ENCODE measurements around the gene ASPA. TPM values are rescaled to one million over a fixed set of nuclear protein-coding genes. Genes with fewer than 3 reads are reported as not detected.

ASPA gene
- total RNA-seq, 1 donor: 0.36 TPM

DNA sequence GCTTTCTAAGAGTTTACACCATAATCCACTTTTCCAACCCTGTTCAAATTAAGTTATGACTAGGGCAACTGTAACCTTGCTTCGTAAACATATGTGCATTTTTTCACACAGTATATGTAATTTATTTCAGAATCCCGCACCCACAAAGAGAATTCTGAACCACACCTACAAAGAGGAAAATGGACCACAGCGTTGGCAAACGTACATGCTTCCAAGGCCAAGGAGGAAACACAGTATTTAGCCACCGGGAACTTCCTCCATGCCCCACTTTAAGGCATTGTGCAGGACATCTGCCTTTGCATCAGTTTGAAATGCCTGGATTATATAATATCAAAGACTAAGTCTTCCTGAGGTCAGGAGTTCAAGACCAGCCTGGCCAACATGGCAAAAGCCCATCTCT is 6.3 kb upstream of the ASPA start:
- no peak overlapping the region for H3K27ac ChIP-seq (ENCODE audit: low read depth, low read length)

DNA sequence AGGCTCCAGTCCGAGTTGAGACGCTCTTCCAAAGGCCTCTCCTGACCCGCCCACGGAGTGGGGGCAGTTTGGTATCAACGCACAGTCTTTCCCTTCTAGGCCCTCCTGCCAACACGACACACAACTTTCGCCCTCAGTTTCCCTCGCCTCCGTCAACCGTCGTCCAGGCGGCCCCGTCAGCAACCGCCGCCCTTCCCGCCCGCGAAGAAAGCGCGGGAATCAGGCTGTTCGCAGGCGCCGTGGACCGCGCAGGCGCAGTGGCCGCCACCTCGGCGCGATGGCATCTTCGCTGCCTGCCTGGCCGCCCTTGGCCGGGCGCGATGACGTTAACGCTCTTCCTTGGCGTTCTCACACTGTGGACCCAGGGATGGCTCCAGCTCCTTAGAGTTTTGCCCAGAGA is 4.2 kb upstream of the ASPA start, which contains the start of gene SPATA22:
Gene SPATA22 (minus strand): TSS at position 221 of the 400 bp plus-strand sequence. CDS start 2,494 bp downstream, outside the sequence.
- no peaks in the 10 kb centered on the region for H3K27me3 ChIP-seq (ENCODE audit: insufficient read depth, low read length)
- no peak within 1 kb of the TSS for H3K27ac ChIP-seq (ENCODE audit: low read depth, low read length)
- no peaks in the 10 kb centered on the region for H3K4me1 ChIP-seq (ENCODE audit: insufficient read depth, low read length)
- H3K79me2 ChIP-seq (ENCODE audit: insufficient read depth, low read length): no peaks in the 10 kb centered on the region
- H3K36me3 ChIP-seq (ENCODE audit: insufficient read depth, low read length): no peaks in the 10 kb centered on the region
- TF ChIP-seq, protein P1, sequence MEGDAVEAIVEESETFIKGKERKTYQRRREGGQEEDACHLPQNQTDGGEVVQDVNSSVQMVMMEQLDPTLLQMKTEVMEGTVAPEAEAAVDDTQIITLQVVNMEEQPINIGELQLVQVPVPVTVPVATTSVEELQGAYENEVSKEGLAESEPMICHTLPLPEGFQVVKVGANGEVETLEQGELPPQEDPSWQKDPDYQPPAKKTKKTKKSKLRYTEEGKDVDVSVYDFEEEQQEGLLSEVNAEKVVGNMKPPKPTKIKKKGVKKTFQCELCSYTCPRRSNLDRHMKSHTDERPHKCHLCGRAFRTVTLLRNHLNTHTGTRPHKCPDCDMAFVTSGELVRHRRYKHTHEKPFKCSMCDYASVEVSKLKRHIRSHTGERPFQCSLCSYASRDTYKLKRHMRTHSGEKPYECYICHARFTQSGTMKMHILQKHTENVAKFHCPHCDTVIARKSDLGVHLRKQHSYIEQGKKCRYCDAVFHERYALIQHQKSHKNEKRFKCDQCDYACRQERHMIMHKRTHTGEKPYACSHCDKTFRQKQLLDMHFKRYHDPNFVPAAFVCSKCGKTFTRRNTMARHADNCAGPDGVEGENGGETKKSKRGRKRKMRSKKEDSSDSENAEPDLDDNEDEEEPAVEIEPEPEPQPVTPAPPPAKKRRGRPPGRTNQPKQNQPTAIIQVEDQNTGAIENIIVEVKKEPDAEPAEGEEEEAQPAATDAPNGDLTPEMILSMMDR (IDR thresholded peaks at IDR 0.05; ENCODE audit: extremely low read depth, low read depth, low read length): no peak
- H3K9me3 ChIP-seq (ENCODE audit: low read depth, low read length): no peaks in the 10 kb centered on the region
- no peak within 1 kb of the TSS for H3K4me2 ChIP-seq (ENCODE audit: insufficient read depth, low read length)
- no peak within 1 kb of the TSS for H2AFZ ChIP-seq (ENCODE audit: low read length)
- DNase-seq (ENCODE audit: insufficient read length, low spot score, missing footprints): no peak
- no peaks in the 10 kb centered on the region for H4K20me1 ChIP-seq (ENCODE audit: insufficient read depth, low read length)
- no peak within 1 kb of the TSS for H3K4me3 ChIP-seq (ENCODE audit: insufficient read depth, low read length)

More for the DNA sequence above, 6.3 kb upstream of the ASPA start:
- no peaks in the 10 kb centered on the region for H4K20me1 ChIP-seq (ENCODE audit: insufficient read depth, low read length)
- H3K9me3 ChIP-seq (ENCODE audit: low read depth, low read length): no peaks in the 10 kb centered on the region
- H2AFZ ChIP-seq (ENCODE audit: low read length): no peak overlapping the region
- no peaks in the 10 kb centered on the region for H3K27me3 ChIP-seq (ENCODE audit: insufficient read depth, low read length)
- TF ChIP-seq, protein P1 (IDR thresholded peaks at IDR 0.05; ENCODE audit: extremely low read depth, low read depth, low read length): no peak
- DNase-seq (ENCODE audit: insufficient read length, low spot score, missing footprints): no peak
- no peak overlapping the region for H3K4me2 ChIP-seq (ENCODE audit: insufficient read depth, low read length)
- no peak overlapping the region for H3K4me3 ChIP-seq (ENCODE audit: insufficient read depth, low read length)
- no peaks in the 10 kb centered on the region for H3K4me1 ChIP-seq (ENCODE audit: insufficient read depth, low read length)
- H3K36me3 ChIP-seq (ENCODE audit: insufficient read depth, low read length): no peaks in the 10 kb centered on the region
- H3K79me2 ChIP-seq (ENCODE audit: insufficient read depth, low read length): no peaks in the 10 kb centered on the region

DNA sequence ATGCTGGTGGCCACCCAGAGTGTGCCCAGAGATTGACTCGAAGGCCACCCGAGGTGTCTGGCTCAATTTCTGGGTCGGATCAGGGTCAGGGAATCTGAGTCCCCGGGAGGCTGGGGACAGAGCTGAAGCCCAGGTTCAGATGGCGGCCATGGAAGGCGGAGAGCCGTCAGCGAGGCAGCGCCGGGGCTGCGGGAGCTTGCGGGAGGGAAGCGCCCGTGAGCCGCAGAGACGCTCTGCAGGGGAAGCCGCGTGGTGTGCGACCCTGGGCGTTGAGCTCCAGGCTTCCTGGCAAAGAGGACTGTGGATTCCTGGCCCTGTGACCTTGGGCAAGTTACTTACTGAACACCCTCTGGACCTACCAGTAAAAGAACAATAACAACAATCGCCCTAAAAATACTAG is 3.7 kb upstream of the ASPA start:
- DNase-seq (ENCODE audit: insufficient read length, low spot score, missing footprints): peak; percentile 34
- H3K27ac ChIP-seq (ENCODE audit: low read depth, low read length): no peak overlapping the region
- H2AFZ ChIP-seq (ENCODE audit: low read length): no peak overlapping the region
- H3K27me3 ChIP-seq (ENCODE audit: insufficient read depth, low read length): no peaks in the 10 kb centered on the region
- TF ChIP-seq, protein P1 (IDR thresholded peaks at IDR 0.05; ENCODE audit: extremely low read depth, low read depth, low read length): no peak
- no peak overlapping the region for H3K4me2 ChIP-seq (ENCODE audit: insufficient read depth, low read length)
- no peaks in the 10 kb centered on the region for H3K79me2 ChIP-seq (ENCODE audit: insufficient read depth, low read length)
- H3K9me3 ChIP-seq (ENCODE audit: low read depth, low read length): no peaks in the 10 kb centered on the region
- H3K36me3 ChIP-seq (ENCODE audit: insufficient read depth, low read length): no peaks in the 10 kb centered on the region
- H3K4me3 ChIP-seq (ENCODE audit: insufficient read depth, low read length): no peak overlapping the region
- no peaks in the 10 kb centered on the region for H4K20me1 ChIP-seq (ENCODE audit: insufficient read depth, low read length)
- H3K4me1 ChIP-seq (ENCODE audit: insufficient read depth, low read length): no peaks in the 10 kb centered on the region

DNA sequence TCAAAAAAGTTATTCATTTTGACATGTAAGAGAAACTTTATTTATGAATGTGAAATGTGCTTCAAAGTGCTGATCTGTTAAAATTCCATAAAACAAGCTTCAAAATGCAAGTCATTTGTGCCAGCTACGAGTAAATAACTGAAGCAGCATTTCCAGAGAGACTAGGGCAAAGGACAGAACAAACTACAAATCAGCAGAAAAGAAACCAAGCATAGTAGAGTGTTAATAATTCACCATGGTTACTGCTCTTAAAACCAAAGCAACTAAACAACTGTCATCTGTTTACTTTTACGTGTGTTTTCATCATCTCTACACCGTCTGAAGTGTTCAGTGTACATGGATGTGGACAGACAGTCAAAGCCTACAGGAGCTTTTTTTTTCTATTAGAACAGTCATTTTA is 1.6 kb upstream of the ASPA start:
- Histone ChIP-seq H3K4me3 (ENCODE audit: insufficient read depth, low read length) (no peak overlapping the region), H3K4me1 (ENCODE audit: insufficient read depth, low read length) (no peaks in the 10 kb centered on the region), H3K27me3 (ENCODE audit: insufficient read depth, low read length) (no peaks in the 10 kb centered on the region), H3K4me2 (ENCODE audit: insufficient read depth, low read length) (peak overlapping the region; percentile 26), H3K9me3 (ENCODE audit: low read depth, low read length) (no peaks in the 10 kb centered on the region), H3K27ac (ENCODE audit: low read depth, low read length) (no peak overlapping the region), H3K36me3 (ENCODE audit: insufficient read depth, low read length) (no peaks in the 10 kb centered on the region), H3K79me2 (ENCODE audit: insufficient read depth, low read length) (no peaks in the 10 kb centered on the region), H4K20me1 (ENCODE audit: insufficient read depth, low read length) (no peaks in the 10 kb centered on the region), H2AFZ (ENCODE audit: low read length) (no peak overlapping the region)
- DNase-seq (ENCODE audit: insufficient read length, low spot score, missing footprints): no peak
- TF ChIP-seq, protein P1 (IDR thresholded peaks at IDR 0.05; ENCODE audit: extremely low read depth, low read depth, low read length): no peak
